ENCODE results near the gene TAS2R1.
"Not testable (repeated sequence)": the region's sequence is repeated elsewhere in the genome, so short reads cannot be mapped to it uniquely, and the experiment has no call there.

DNA sequence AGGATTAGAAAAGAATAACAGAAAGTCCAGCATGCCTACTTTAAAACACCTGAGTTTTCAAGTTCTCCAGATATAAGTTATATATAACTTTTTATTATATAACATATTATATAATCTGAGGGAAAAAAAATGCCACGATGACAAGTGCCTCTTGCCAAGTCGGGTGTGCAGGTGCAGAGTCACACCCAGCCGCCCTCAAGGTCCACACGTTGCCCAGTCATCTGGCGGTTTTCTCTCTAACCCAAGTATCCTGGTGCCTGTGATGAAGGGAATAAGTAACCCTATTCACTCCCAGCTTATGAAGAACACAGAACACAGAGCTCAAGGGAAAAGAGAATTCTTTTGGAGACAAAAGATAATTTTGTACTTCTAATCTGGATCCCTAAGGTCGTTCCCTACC lies 31.8 kb downstream of the TAS2R1 start:
- TF ChIP-seq, protein P1, sequence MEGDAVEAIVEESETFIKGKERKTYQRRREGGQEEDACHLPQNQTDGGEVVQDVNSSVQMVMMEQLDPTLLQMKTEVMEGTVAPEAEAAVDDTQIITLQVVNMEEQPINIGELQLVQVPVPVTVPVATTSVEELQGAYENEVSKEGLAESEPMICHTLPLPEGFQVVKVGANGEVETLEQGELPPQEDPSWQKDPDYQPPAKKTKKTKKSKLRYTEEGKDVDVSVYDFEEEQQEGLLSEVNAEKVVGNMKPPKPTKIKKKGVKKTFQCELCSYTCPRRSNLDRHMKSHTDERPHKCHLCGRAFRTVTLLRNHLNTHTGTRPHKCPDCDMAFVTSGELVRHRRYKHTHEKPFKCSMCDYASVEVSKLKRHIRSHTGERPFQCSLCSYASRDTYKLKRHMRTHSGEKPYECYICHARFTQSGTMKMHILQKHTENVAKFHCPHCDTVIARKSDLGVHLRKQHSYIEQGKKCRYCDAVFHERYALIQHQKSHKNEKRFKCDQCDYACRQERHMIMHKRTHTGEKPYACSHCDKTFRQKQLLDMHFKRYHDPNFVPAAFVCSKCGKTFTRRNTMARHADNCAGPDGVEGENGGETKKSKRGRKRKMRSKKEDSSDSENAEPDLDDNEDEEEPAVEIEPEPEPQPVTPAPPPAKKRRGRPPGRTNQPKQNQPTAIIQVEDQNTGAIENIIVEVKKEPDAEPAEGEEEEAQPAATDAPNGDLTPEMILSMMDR (IDR thresholded peaks at IDR 0.05), result not testable (repeated sequence)
- not testable (repeated sequence) for TF ChIP-seq POLR2A (IDR thresholded peaks at IDR 0.05); POLR2AphosphoS5 (IDR thresholded peaks at IDR 0.05); EP300 (IDR thresholded peaks at IDR 0.05; ENCODE audit: low read depth)
